Body of pancreas (tissue), 4 donors: ENCODE data around the gene ACER2. TPM values are rescaled to one million over a fixed set of nuclear protein-coding genes. Genes with fewer than 3 reads are reported as not detected.

Source experiments
- ATAC-seq: fragments of 150-250 bp; one replicate; pipeline ENCODE4 v1.9.1; 2016
- DNase-seq, 4 donors: peaks; one replicate each; pipeline ENCODE4 v3.0.0-alpha.2; 2019
- H3K27ac ChIP-seq, 4 donors: fragments of 200-600 bp; sonication (generic); 1 replicate in 3 of 4; 2 replicates in 1 of 4; pipeline versions ENCODE4 v1.5.1 to v1.6.1; 2016 to 2019; ENCODE audit warnings: mild to moderate bottlenecking in 1 of 4, mixed read lengths in 1 of 4, moderate library complexity in 1 of 4
- H3K27me3 ChIP-seq, 2 donors: fragments of 200-600 bp; sonication (generic); one replicate each; pipeline ENCODE4 v1.6.0; 2016; ENCODE audit warnings: mild to moderate bottlenecking in 1 of 2
- H3K36me3 ChIP-seq, 2 donors: fragments of 200-600 bp; sonication (generic); replicated peaks in 1 of 2; 2 replicates each; pipeline ENCODE4 v1.5.1; 2016; ENCODE audit warnings: low read depth in 2 of 2; ENCODE audit not compliant: insufficient read depth in 1 of 2
- H3K4me1 ChIP-seq: fragments of 200-600 bp; sonication (generic); one replicate; pipeline ENCODE4 v1.6.0; 2016
- H3K4me3 ChIP-seq, 2 donors: fragments of 200-600 bp; sonication (generic); 1 replicate in 1 of 2; 2 replicates in 1 of 2; pipeline ENCODE4 v1.5.1; 2016 to 2019
- H3K9me3 ChIP-seq, 3 donors: fragments of 200-600 bp; sonication (generic); 1 replicate in 2 of 3; 2 replicates in 1 of 3; pipeline ENCODE4 v1.5.1; 2016
- CTCF ChIP-seq, 7 experiments: fragments of 450-650 bp in 4 of 7; fragments of 200-600 bp in 3 of 7; sonication (generic) in 3 of 7; IDR thresholded peaks; one replicate each; pipeline ENCODE4 v1.5.1; 2016 to 2019; ENCODE audit warnings: antibody characterized with exemption in 7 of 7
- POLR2A ChIP-seq, 3 donors: fragments of 450-650 bp; IDR thresholded peaks; one replicate each; pipeline ENCODE4 v1.6.1; 2016; ENCODE audit warnings: antibody characterized with exemption in 3 of 3, mild to moderate bottlenecking in 2 of 3
- WGBS, 2 donors: methylation state at CpG; one replicate each; pipeline ENCODE4 v1.1.5; 2017; 5-methylcytosine and 5-hydroxymethylcytosine counted together
- intact Hi-C: fragments of 100-400 bp; cut with DNase I; formaldehyde crosslinking; loops from one replicate; pipeline ENCODE4 v1.15.1; 2023
- total RNA-seq, 2 donors: library from RNA; depleted of rRNA; stranded (reverse); fragments of >200 nt; gene quantifications; one replicate each; pipeline ENCODE4 v1.1.0, GENCODE V29; 2016

The ACER2 gene
- total RNA-seq, 2 donors from 2014 or later = 5.3 to 8.0 TPM

GRCh38 chr9:19496321-19497050 is 87.7 kb downstream of the ACER2 start:
- no peak for DNase-seq
- 35 to 37% methylated on average over 5 of the region's 5 CpGs for WGBS, 2 donors
- Histone ChIP-seq H3K27ac (no peak overlapping the region), H3K36me3 (no peaks in the 10 kb centered on the region), H3K9me3 (no peaks in the 10 kb centered on the region), H3K27me3 (no peaks in the 10 kb centered on the region), H3K4me3 (no peak overlapping the region), H3K4me1 (peaks cover 19% of the 10 kb centered on the region)
- TF ChIP-seq CTCF (IDR thresholded peaks at IDR 0.05) (no peak), POLR2A (IDR thresholded peaks at IDR 0.05) (no peak)
- intact Hi-C loops = no loop called here
- ATAC-seq = no peak

- ATAC-seq = no peak
- peaks cover 19% of the 10 kb centered on the region for H3K4me1 ChIP-seq
- H3K36me3 ChIP-seq = no peaks in the 10 kb centered on the region
- no peak for DNase-seq
- no peaks in the 10 kb centered on the region for H3K9me3 ChIP-seq
- H3K27ac ChIP-seq = no peak overlapping the region
- WGBS, 2 donors = 85 to 86% methylated on average over 1 of the region's 1 CpG
- TF ChIP-seq POLR2A (IDR thresholded peaks at IDR 0.05) (no peak), CTCF (IDR thresholded peaks at IDR 0.05) (no peak)
- H3K27me3 ChIP-seq = no peaks in the 10 kb centered on the region
- intact Hi-C loops = no loop called here
- no peak overlapping the region for H3K4me3 ChIP-seq
Observed at GRCh38 chr9:19497276-19497675, 88.5 kb downstream of the ACER2 start.

- intact Hi-C loops = no loop called here
- ATAC-seq (no peak), DNase-seq (no peak)
- no peak overlapping the region for H3K27ac ChIP-seq
- no peak overlapping the region for H3K4me3 ChIP-seq
- no peaks in the 10 kb centered on the region for H3K36me3 ChIP-seq
- H3K4me1 ChIP-seq = peaks cover 17% of the 10 kb centered on the region
- TF ChIP-seq POLR2A (IDR thresholded peaks at IDR 0.05) (no peak), CTCF (IDR thresholded peaks at IDR 0.05) (no peak)
- H3K9me3 ChIP-seq = no peaks in the 10 kb centered on the region
- H3K27me3 ChIP-seq = no peaks in the 10 kb centered on the region
Observed at GRCh38 chr9:19498015-19498414, 89.2 kb downstream of the ACER2 start.

Other genes starting within 250 kb of the ACER2 start
- gene DENND4C, start 178.3 kb upstream of the ACER2 start, total RNA-seq = 10 to 100 TPM; 52.7 to 58.0 TPM
- 1,000 to 10,000 TPM; 1,348 to 1,410 TPM for gene RPS6, start 28.8 kb upstream of the ACER2 start, total RNA-seq